Measurements from ENCODE around the gene DTD2. TPM values are rescaled to one million over a fixed set of nuclear protein-coding genes. Genes with fewer than 3 reads are reported as not detected.

DTD2 gene
- total RNA-seq, 1 donor from 2014 or later: 5.1 TPM

DNA sequence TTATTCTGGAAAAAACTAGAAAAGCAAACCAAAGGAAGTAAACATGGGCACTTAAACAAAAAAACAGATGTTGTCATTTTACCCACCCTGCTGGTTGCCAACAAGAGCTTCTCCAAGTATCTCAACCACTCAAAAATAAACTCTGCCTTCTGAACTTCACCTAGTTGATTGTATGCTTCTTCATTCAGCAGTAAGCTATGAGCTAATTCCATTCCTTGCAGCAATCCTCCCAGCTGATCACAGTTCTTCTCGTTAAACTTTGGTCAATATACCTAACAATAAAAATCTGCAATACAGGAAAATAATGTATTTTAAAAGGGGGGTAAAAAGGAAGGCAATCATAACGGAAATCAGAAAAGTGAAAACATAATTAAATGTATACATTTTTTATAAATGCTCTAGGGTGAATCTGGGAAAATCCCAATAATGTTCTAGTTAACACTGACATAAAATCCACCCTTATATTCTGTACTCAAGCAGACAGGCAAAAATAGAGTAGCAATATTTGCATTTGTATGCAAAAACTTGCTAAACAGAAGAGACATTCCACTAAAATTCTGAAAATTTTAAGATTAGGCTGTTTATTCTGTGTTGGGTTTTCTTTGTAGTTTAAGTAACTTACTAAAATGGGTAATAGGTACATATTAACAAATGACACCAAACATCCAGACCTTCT lies 54.4 kb downstream of the DTD2 start:
- Mint-ChIP-seq H3K27ac (ENCODE audit: unreplicated experiment) (no peak overlapping the region), H3K36me3 (ENCODE audit: low read depth, unreplicated experiment) (peaks cover 2% of the 10 kb centered on the region), H3K27me3 (ENCODE audit: unreplicated experiment) (peaks cover 1% of the 10 kb centered on the region), H3K9me3 (ENCODE audit: unreplicated experiment) (no peaks in the 10 kb centered on the region), H3K4me1 (ENCODE audit: unreplicated experiment) (no peaks in the 10 kb centered on the region), H3K4me3 (ENCODE audit: unreplicated experiment) (no peak overlapping the region)
- no peak for DNase-seq (ENCODE audit: low spot score)
- TF ChIP-seq, protein P1, sequence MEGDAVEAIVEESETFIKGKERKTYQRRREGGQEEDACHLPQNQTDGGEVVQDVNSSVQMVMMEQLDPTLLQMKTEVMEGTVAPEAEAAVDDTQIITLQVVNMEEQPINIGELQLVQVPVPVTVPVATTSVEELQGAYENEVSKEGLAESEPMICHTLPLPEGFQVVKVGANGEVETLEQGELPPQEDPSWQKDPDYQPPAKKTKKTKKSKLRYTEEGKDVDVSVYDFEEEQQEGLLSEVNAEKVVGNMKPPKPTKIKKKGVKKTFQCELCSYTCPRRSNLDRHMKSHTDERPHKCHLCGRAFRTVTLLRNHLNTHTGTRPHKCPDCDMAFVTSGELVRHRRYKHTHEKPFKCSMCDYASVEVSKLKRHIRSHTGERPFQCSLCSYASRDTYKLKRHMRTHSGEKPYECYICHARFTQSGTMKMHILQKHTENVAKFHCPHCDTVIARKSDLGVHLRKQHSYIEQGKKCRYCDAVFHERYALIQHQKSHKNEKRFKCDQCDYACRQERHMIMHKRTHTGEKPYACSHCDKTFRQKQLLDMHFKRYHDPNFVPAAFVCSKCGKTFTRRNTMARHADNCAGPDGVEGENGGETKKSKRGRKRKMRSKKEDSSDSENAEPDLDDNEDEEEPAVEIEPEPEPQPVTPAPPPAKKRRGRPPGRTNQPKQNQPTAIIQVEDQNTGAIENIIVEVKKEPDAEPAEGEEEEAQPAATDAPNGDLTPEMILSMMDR (IDR thresholded peaks at IDR 0.05; ENCODE audit: unreplicated experiment): no peak

DNA sequence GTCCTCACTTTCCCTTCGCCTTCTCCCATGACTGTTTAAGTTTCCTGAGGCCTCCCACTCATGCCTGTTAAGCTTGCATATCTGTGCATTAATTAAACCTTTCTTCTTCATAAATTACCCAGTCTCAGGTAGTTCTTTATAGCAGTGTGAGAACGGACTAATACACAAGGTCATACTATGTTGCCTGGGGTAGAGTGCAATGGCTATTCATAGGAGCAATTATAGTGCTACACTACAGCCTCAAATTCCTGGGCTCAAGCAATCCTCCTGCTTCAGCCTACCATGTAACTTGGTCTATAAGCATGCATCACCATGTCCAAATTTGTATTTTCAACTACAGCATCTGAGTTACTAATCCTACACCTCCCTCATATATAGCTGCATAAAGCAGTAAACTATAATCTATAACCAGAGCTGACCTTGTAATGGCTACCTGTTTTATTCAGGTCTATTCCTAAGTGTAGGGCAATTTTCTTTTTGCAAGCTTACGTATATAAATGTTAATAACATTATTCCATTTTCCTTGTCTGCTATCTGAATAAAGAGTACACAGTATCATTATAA lies 55.9 kb downstream of the DTD2 start:
- no peaks in the 10 kb centered on the region for H3K4me1 Mint-ChIP-seq (ENCODE audit: unreplicated experiment)
- no peak overlapping the region for H3K27ac Mint-ChIP-seq (ENCODE audit: unreplicated experiment)
- H3K9me3 Mint-ChIP-seq (ENCODE audit: unreplicated experiment): no peaks in the 10 kb centered on the region
- TF ChIP-seq, protein P1 (IDR thresholded peaks at IDR 0.05; ENCODE audit: unreplicated experiment): no peak
- no peak overlapping the region for H3K4me3 Mint-ChIP-seq (ENCODE audit: unreplicated experiment)
- DNase-seq (ENCODE audit: low spot score): no peak
- H3K27me3 Mint-ChIP-seq (ENCODE audit: unreplicated experiment): peaks cover 1% of the 10 kb centered on the region
- peaks cover 5% of the 10 kb centered on the region for H3K36me3 Mint-ChIP-seq (ENCODE audit: low read depth, unreplicated experiment)

DNA sequence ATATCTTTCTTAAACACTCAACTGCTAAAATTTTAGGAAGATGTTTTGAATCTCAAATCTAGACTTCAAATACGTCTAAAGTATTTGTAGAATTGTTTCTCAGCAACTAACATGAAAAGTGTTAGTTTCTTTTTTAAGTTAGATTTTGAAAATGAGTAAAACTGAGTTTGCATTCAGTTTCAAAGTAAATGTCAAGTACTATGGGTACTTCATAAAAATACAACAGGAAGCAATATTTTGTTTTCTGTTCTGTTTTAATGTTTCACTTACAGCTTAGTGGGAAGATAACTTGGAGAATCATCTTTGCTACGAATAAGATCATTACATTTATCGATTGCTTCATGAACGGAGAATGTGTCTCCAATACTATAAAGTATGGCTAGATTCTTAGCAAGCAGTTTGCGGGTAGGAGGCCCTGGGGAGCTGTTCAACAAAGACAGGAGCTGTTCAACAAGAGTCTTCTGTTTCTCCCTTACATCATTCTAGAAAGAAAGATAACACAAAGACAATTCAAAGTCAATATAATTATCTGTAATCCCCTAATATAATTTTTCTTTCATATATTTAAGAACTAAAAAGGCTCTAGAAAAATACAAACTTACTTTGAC lies 57.2 kb downstream of the DTD2 start:
- TF ChIP-seq, protein P1 (IDR thresholded peaks at IDR 0.05; ENCODE audit: unreplicated experiment): no peak
- peaks cover 5% of the 10 kb centered on the region for H3K36me3 Mint-ChIP-seq (ENCODE audit: low read depth, unreplicated experiment)

More for the DNA sequence above, 57.2 kb downstream of the DTD2 start:
- no peaks in the 10 kb centered on the region for H3K9me3 Mint-ChIP-seq (ENCODE audit: unreplicated experiment)
- DNase-seq (ENCODE audit: low spot score): no peak
- no peak overlapping the region for H3K27ac Mint-ChIP-seq (ENCODE audit: unreplicated experiment)
- no peak overlapping the region for H3K4me3 Mint-ChIP-seq (ENCODE audit: unreplicated experiment)
- H3K4me1 Mint-ChIP-seq (ENCODE audit: unreplicated experiment): no peaks in the 10 kb centered on the region
- peaks cover 1% of the 10 kb centered on the region for H3K27me3 Mint-ChIP-seq (ENCODE audit: unreplicated experiment)

Other genes with a start within 250 kb of the DTD2 start
- gene HECTD1, start 249.7 kb downstream of the DTD2 start, total RNA-seq (ENCODE audit: unreplicated experiment): 222 TPM
- 25.3 TPM for gene HEATR5A, start 37.0 kb downstream of the DTD2 start, total RNA-seq (ENCODE audit: unreplicated experiment)
- not detected for gene GPR33, start 30.5 kb upstream of the DTD2 start, total RNA-seq (ENCODE audit: unreplicated experiment)
- gene NUBPL, start 103.9 kb upstream of the DTD2 start, total RNA-seq (ENCODE audit: unreplicated experiment): 11.3 TPM

Measured in endothelial cell (in vitro differentiated cells).